Measurements from ENCODE around the gene NELFCD. TPM values are rescaled to one million over a fixed set of nuclear protein-coding genes. Genes with fewer than 3 reads are reported as not detected.
A peak's percentile ranks its signal among the peaks of the same experiment; 100 is the strongest.
"Not testable (repeated sequence)": the region's sequence is repeated elsewhere in the genome, so short reads cannot be mapped to it uniquely, and the experiment has no call there.

The NELFCD gene
- total RNA-seq: 43.9 TPM
- long read RNA-seq, transcript NELFCD-201 (16 exons, 2,137 nt): minor isoform, 7 of 253 reads
- long read RNA-seq, transcript NELFCD-213 (15 exons, 2,305 nt): major isoform, 159 of 253 reads
- long read RNA-seq, partial matches to known transcripts: 35 of 253 reads
- long read RNA-seq, other reads (novel, unspliced or antisense): 52 of 253 reads

GRCh38 chr20:58980711-58981627, at the start of gene NELFCD:
NELFCD (plus strand) TSS chr20:58981256; CDS start chr20:58981310, 54 bp downstream.
- peak; percentile 96 for DNase-seq (ENCODE audit: low spot score)

- DNase-seq (ENCODE audit: low spot score): no peak
These were observed 48.9 kb upstream of the NELFCD start for GRCh38 chr20:58932170-58932569.

- no peak for DNase-seq (ENCODE audit: low spot score)
These were observed 43.0 kb upstream of the NELFCD start for GRCh38 chr20:58938078-58938477.

- DNase-seq (ENCODE audit: low spot score): no peak
These were observed 42.5 kb upstream of the NELFCD start for GRCh38 chr20:58938541-58938940.

- DNase-seq (ENCODE audit: low spot score): no peak
These were observed 39.6 kb upstream of the NELFCD start for GRCh38 chr20:58941471-58941870.

GRCh38 chr20:58942549-58942948, 38.5 kb upstream of the NELFCD start:
- no peak for DNase-seq (ENCODE audit: low spot score)

- no peak for DNase-seq (ENCODE audit: low spot score)
These were observed 36.4 kb upstream of the NELFCD start for GRCh38 chr20:58944610-58945009.

GRCh38 chr20:58945965-58946631, 35.0 kb upstream of the NELFCD start:
- DNase-seq (ENCODE audit: low spot score): no peak

GRCh38 chr20:58947797-58948388, 33.2 kb upstream of the NELFCD start:
- not testable (repeated sequence) for DNase-seq (ENCODE audit: low spot score)

GRCh38 chr20:58950603-58951002, 30.5 kb upstream of the NELFCD start:
- no peak for DNase-seq (ENCODE audit: low spot score)

GRCh38 chr20:58953050-58953449, 28.0 kb upstream of the NELFCD start:
- no peak for DNase-seq (ENCODE audit: low spot score)

GRCh38 chr20:58956078-58956477, 25.0 kb upstream of the NELFCD start:
- DNase-seq (ENCODE audit: low spot score): no peak

- DNase-seq (ENCODE audit: low spot score): no peak
These were observed 21.4 kb upstream of the NELFCD start for GRCh38 chr20:58959652-58960051.

- DNase-seq (ENCODE audit: low spot score): no peak
These were observed 17.9 kb upstream of the NELFCD start for GRCh38 chr20:58963060-58963584.

- DNase-seq (ENCODE audit: low spot score): not testable (repeated sequence)
These were observed 17.1 kb upstream of the NELFCD start for GRCh38 chr20:58963922-58964321.

- no peak for DNase-seq (ENCODE audit: low spot score)
These were observed 15.6 kb upstream of the NELFCD start for GRCh38 chr20:58965270-58966064.

GRCh38 chr20:58967652-58968429, 13.2 kb upstream of the NELFCD start:
- DNase-seq (ENCODE audit: low spot score): no peak

- DNase-seq (ENCODE audit: low spot score): no peak
These were observed 11.6 kb upstream of the NELFCD start for GRCh38 chr20:58969439-58969838.

- DNase-seq (ENCODE audit: low spot score): no peak
These were observed 10.9 kb upstream of the NELFCD start for GRCh38 chr20:58970146-58970545.

GRCh38 chr20:58971429-58971828, 9.6 kb upstream of the NELFCD start:
- DNase-seq (ENCODE audit: low spot score): no peak

Data from mesenteric fat pad (tissue), 1 donor.